Head of caudate nucleus (tissue), 42 donors: ENCODE data around the gene DAND5.

Experiments used
- DNase-seq, 42 donors: peaks; one replicate each; pipeline versions ENCODE4 v3.0.0 to v3.0.0-alpha.2; 2020 to 2021; ENCODE audit warnings: mixed read lengths in 7 of 42
- intact Hi-C: fragments of 100-400 bp; cut with DNase I; formaldehyde crosslinking; loops from one replicate; pipeline ENCODE4 v1.15.0; 2022

The DAND5 gene

DNA sequence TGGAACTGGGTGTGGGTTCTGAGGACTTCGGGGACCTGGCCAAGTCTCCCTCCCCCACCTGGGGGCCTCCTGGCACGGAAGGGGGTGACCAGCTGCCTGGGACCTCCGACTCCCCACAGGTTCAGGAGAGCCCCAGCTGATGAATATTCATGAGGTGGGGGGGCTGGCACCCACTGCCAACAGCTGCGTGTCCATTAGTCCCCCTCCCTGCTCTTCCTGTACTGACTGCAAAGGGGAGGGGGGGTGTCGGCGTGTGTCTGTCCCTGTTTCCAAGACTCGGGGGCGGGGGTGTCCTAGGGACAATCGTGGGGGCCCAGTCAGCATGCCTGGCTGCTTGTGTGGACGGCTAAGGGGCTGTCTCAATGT, 15.3 kb downstream of the DAND5 start:
- peak in 36 of 42 donors; percentile 31 to 84 (median 60) for DNase-seq
- intact Hi-C loops, result loop anchor here (5.0 kb wide), 2 partner anchors 48 to 108 kb away; no protein-coding TSS in a partner anchor

DNA sequence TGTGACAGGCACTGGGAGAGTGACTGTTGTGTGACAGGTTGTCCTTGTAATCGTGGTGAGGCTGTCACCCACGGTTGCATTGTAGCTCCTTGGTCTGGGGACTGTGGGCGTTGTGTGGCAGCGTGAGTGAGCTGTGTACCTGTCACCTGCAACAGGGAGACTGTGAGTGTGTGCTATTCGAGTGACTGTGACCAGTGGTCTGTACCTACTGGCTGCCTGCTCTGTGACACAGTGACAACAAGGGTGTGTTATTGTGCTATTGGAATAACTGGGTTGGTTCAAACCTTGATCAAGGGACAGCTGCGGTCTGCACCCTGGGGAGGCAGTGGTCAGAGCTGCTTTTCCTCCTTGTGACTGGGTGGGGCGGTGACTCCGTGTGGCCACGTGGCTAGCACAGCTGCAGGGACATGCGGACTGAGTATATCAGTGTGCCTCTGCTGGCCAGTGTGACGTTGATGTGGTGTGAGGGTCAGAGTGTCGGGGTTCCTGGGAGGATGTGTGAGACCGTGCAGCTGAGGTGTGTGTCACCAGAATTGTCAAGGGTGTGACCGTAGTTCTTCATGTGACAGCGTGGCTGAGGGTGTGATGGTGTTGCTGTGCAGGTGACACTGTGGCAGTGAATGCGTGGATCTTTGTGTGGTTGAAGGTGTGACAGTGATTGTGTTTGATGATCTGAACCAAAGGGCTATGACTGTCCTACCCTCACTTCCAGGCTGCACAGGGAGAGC, 15.8 kb downstream of the DAND5 start:
- peak; percentile 71 to 96 (median 90) for DNase-seq
- intact Hi-C loops, result no loop called here

DNA sequence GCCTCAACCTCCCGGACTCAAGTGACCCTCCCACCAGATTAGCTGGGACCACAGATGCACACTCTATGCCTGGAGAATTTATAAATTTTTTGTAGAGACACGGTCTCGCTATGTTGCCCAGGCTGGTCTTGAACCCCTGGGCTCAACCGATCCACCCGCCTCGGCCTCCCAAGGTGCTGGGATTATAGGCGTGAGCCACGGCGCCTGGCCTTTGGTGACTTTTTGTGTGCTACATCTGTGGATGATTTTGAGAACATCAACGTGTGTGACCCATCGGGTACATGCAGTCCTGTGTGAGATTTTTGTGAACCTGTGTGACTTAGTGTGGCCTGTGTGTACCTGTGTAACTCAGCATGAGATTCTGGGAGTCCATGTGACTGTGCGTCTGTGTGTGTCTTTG, 17.4 kb downstream of the DAND5 start:
- intact Hi-C loops, result no loop called here
- no peak for DNase-seq

- no peak for DNase-seq
- intact Hi-C loops, result no loop called here
Measured at GRCh38 chr19:12987190-12987589, 17.8 kb downstream of the DAND5 start.

- DNase-seq, result no peak
- intact Hi-C loops, result no loop called here
Measured at GRCh38 chr19:12987781-12988180, 18.4 kb downstream of the DAND5 start.

- intact Hi-C loops, result no loop called here
- no peak for DNase-seq
Measured at GRCh38 chr19:12990431-12990830, 21.1 kb downstream of the DAND5 start.

- intact Hi-C loops, result no loop called here
- no peak for DNase-seq
Measured at GRCh38 chr19:12990853-12991252, 21.5 kb downstream of the DAND5 start.

- no peak for DNase-seq
- intact Hi-C loops, result no loop called here
Measured at GRCh38 chr19:12991296-12991695, 21.9 kb downstream of the DAND5 start.

- no peak for DNase-seq
- intact Hi-C loops, result no loop called here
Measured at GRCh38 chr19:12992729-12993128, 23.4 kb downstream of the DAND5 start.

GRCh38 chr19:12993562-12993961, 24.2 kb downstream of the DAND5 start:
- intact Hi-C loops, result no loop called here
- peak in 1 of 42 donors; percentile 36 for DNase-seq

DNA sequence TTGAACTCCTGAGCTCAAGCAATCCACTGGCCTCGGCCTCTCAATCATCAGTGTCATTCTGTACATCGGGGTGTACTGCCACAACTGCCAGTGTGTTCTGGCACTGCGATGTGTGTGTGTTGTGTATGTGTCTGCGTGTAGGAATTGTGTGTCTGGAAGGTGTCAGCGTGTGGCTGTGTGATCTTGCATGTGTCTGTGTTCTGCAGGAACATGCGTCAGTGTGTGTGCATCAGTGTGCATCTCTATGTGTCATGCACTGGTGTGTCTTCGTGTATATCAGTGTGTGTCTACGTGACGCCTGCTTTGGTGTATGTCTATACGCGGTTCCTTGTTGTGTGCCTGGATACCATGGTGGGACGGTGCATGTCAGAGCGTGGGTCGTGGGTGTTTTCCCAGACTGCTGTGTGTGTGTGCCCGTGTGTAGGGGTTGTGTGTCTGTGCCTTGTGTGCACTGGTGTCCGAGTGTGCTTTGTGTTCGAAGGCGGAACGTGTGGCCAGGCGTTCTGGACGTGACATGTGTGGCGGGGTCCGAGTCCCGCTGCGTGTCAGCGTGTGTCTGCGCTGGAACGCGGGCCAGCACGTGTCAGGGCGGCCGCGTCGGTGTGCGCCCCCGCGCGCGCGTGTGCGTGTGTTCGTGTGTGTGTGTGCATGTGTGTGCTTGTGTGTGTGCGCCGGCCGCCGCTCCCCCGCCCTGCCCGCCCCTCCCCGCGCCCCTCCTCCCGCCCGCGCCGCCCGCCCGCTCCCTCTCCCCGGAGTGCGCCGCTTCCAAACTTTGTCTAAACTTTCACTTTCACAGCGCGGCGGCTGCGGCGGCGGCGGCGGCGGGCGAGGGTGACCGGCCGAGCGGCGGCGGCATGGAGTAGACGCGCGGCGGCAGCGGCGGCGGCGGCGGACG, 25.6 kb downstream of the DAND5 start, which contains the start of gene NFIX:
Gene NFIX, plus strand, starts transcription at position 775 of the 895 bp plus-strand sequence. CDS start 363 bp downstream, outside the sequence.
- DNase-seq, result peak in 26 of 42 donors; percentile 35 to 82 (median 62)
- intact Hi-C loops, result no loop called here

DNA sequence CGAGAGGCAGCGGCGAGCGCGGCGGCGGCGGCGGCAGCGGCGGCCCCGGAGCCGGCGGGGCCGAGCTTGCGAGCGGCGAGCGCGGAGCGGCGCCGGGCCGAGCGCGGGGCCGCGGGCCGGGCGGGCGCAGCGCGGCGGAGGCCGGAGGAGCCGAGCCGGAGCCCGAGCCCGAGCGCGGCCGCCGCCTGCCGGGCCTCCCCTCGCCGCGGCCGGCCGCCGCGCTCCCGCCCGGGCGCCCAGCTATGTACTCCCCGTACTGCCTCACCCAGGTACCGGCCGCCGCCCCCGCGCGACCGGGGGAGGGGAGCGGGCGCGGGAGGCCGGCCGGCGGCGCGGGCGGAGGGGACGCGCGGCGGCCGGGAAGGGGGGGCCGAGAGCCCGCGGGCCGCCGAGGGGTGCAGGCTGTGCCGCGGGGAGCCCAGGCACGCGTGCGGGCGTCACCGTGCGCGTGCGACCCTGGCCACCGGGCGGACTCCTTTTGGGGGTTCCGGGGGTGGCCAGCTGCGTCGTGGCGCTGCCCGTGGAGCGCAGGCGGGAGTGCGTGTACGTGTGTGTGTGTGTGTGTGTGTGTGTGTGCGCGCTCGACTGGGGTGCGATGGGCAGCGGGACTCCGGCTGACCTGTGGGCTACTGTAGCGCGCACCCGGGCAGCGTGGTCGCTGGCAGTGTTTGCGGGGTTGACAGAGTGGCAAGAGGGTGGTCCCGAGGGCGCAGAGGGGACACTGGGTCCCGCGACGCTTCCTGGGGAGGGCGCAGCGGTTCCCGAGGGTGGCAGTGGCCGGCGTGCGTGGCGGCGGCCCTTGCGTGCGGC, 26.4 kb downstream of the DAND5 start:
- DNase-seq, result peak in 8 of 42 donors; percentile 34 to 72 (median 52)
- intact Hi-C loops, result no loop called here

- intact Hi-C loops, result no loop called here
Measured at GRCh38 chr19:12996406-12997094, 27.2 kb downstream of the DAND5 start.

DNA sequence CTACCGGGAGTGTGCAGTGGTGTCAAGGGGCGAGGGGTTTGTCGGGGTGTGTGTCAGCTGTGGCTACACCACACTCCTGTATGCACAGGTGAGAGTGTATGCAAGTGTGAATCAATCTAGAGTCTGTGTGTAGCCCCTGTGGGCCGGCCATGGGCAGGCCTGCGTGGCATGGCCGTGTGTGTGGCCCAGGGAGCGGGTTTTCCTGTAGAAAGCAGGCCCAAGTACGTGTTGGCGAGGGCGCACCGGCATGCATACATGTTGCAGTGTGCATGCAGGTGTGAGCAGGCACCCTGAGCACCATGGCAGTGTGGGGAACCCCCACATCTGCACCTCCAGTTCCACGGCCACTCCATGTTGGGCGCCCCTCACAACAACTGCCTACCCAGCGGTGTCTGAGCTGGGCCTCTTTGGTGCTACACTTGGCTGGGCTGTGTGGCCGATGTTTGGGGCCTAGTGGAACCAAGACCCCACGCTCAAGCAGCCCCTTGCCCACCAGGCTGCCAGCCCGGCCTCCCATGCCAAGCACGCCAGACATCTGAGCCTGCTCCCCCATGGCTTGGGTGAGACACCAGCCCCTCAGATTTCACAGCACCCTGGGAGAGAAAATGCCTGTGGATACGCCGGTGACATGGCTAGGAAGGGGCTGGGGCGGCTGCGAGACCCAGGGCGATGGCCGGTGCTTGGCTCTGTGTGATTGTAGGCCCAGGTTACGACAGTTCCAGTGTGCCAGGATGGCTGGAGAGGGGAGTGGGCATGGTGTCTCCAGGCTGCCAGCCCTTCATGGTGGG, 28.0 kb downstream of the DAND5 start:
- DNase-seq, result peak in 2 of 42 donors; percentile 26 to 27
- intact Hi-C loops, result no loop called here

More at GRCh38 chr19:12996406-12997094, 27.2 kb downstream of the DAND5 start:
- DNase-seq, result peak in 27 of 42 donors; percentile 20 to 81 (median 65)

DNA sequence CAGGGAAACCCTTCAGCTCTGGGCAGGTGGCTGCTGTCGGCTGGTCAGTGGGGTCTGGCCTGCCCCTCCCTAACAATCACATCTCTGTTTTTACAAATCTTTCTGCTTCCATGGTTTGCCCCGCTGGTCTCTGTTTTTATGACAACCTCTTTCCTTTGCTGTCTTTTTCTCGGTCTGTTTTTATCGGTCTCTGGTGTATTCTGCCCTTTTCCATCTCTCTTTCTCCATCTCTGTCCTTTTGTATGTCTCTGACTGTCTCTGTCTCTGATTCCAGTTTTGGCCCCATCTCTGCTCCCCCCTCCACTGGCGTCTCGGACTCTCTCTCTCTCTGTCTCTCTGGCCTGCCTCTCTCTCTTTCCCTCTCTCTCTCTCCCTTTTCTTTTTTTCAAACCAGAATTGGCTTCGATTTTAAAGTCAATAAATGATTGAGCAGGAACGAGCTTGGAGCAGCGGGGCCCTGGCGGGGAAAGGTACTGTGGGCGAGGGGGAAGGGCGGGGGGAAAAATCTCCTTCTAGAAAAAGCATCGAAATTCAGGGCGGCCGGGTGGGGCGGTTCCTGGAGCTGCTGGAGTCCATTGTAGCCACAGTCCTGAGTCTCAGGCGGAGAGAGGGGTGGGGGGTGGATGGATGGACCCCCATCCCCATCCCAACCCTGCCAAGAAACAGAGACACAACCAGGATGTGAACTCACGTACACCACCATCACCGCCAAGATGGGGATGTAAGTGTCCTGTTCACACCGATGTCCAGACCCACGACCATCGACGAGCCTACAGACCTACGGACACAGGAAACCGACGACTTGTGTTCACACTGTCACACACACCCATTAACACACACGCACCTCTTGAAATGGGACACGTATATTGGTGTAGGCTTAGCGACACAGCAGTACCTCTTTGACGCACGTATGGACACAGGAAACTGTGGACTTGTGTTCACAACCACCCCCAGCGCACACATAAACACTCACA, 28.9 kb downstream of the DAND5 start:
- intact Hi-C loops, result no loop called here
- peak in 1 of 42 donors; percentile 26 for DNase-seq

- peak in 1 of 42 donors; percentile 37 for DNase-seq
- intact Hi-C loops, result no loop called here
Measured at GRCh38 chr19:13001166-13001501, 31.8 kb downstream of the DAND5 start.
